ENCODE data around the gene AFAP1L1. TPM values are rescaled to one million over a fixed set of nuclear protein-coding genes. Genes with fewer than 3 reads are reported as not detected.

Gene AFAP1L1
- polyA plus RNA-seq, 1 experiment = 1.3 TPM

DNA sequence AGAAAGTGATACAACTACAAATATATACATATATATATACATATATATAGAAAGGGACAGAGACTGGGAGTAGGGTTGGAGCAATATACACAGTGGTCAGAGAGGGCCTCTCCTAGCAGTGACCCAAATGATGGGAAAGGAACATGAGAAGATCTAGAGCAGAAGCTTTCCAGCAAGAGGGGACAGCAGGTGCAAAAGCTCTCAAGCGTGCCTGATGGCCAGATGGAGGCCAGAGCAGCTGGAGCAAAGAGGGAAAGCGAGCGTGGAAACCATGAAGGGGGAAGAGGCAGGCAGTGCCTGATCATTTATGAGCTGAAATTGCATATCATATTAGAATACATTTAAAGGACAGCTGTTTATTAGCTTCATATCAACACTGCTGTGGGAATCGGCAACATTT lies 66.1 kb downstream of the AFAP1L1 start:
- no peak for DNase-seq (ENCODE audit: low read depth)
- ChIA-PET POLR2A (no interaction called here), CTCF (no interaction called here)
- Histone ChIP-seq H3K27me3 (ENCODE audit: control insufficient read depth, insufficient read depth, low read length) (no peaks in the 10 kb centered on the region), H3K36me3 (ENCODE audit: control insufficient read depth, insufficient read depth, low read length) (no peaks in the 10 kb centered on the region), H3K4me3 (ENCODE audit: low read depth, low read length) (no peak overlapping the region)
- TF ChIP-seq, protein P1, sequence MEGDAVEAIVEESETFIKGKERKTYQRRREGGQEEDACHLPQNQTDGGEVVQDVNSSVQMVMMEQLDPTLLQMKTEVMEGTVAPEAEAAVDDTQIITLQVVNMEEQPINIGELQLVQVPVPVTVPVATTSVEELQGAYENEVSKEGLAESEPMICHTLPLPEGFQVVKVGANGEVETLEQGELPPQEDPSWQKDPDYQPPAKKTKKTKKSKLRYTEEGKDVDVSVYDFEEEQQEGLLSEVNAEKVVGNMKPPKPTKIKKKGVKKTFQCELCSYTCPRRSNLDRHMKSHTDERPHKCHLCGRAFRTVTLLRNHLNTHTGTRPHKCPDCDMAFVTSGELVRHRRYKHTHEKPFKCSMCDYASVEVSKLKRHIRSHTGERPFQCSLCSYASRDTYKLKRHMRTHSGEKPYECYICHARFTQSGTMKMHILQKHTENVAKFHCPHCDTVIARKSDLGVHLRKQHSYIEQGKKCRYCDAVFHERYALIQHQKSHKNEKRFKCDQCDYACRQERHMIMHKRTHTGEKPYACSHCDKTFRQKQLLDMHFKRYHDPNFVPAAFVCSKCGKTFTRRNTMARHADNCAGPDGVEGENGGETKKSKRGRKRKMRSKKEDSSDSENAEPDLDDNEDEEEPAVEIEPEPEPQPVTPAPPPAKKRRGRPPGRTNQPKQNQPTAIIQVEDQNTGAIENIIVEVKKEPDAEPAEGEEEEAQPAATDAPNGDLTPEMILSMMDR (IDR thresholded peaks at IDR 0.05; ENCODE audit: insufficient read depth, low read depth, low read length) = no peak

DNA sequence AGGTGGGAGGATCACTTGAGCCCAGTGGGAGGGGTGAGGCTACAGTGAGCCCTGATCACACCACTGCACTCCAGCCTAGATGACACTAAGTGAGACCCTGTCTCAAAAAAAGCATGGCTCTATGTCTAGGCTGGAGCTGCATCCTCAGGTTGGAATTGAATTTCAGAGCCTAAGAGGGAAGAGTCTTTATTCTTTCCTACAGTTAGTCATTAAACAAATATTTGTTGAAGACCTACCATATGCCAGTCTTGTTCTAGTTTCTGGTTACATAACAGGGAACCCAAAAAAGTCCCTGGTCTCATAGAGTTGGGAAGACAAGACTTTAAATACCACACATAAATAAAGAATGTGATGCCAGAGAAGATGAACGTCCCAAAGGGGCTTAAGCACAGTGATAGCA lies 66.7 kb downstream of the AFAP1L1 start:
- Histone ChIP-seq H3K36me3 (ENCODE audit: control insufficient read depth, insufficient read depth, low read length) (no peaks in the 10 kb centered on the region), H3K27me3 (ENCODE audit: control insufficient read depth, insufficient read depth, low read length) (no peaks in the 10 kb centered on the region), H3K4me3 (ENCODE audit: low read depth, low read length) (no peak overlapping the region)
- ChIA-PET CTCF (no interaction called here), POLR2A (no interaction called here)
- DNase-seq (ENCODE audit: low read depth) = no peak
- TF ChIP-seq, protein P1 (IDR thresholded peaks at IDR 0.05; ENCODE audit: insufficient read depth, low read depth, low read length) = no peak

DNA sequence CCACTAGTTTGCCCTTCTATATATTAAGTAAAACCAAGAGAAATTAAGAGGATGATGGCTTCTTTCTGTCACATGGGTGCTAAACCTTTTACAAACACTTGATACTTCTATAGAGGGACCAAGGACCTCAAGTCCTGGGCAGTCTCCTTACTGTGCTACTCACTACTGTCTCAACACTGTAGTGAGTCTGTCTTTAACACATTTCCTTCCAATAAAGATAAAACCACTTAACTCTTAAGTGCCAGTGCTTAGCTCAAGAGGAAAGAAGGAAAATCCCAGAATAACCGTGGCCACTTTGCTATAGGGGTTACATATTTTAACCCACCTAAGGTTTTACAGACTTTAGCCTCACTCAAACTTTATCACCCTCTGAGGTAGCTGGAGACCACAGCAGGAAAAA lies 69.3 kb downstream of the AFAP1L1 start:
- H3K4me3 ChIP-seq (ENCODE audit: low read depth, low read length) = no peak overlapping the region
- ChIA-PET CTCF (interaction anchor here (1.5 to 2.9 kb wide), 4 partner anchors 9 to 31 kb away, joined by 3 to 9 read pairs (median 6); no protein-coding TSS in a partner anchor), POLR2A (no interaction called here)
- TF ChIP-seq, protein P1 (IDR thresholded peaks at IDR 0.05; ENCODE audit: insufficient read depth, low read depth, low read length) = no peak
- H3K36me3 ChIP-seq (ENCODE audit: control insufficient read depth, insufficient read depth, low read length) = no peaks in the 10 kb centered on the region
- no peaks in the 10 kb centered on the region for H3K27me3 ChIP-seq (ENCODE audit: control insufficient read depth, insufficient read depth, low read length)
- no peak for DNase-seq (ENCODE audit: low read depth)

DNA sequence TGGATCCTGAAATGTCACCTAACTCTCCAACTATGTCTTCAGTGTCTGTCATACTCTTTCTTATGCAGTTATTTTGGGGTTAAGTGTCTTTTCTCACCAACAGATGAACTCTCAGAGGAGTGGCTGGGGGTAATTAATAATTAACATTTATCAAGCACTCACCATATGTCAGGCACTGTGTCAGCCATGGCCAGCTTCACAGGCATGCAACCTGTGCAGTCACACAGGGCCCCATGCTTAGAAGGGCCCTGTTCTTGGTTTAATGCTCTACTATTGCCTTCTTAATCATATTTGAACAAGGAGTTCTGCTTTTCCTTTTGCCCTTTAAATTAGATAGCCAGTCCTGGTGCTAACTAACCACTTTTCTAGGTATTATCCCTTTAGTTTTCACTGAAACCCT lies 70.2 kb downstream of the AFAP1L1 start:
- Histone ChIP-seq H3K27me3 (ENCODE audit: control insufficient read depth, insufficient read depth, low read length) (no peaks in the 10 kb centered on the region), H3K36me3 (ENCODE audit: control insufficient read depth, insufficient read depth, low read length) (no peaks in the 10 kb centered on the region), H3K4me3 (ENCODE audit: low read depth, low read length) (no peak overlapping the region)
- ChIA-PET CTCF (interaction anchor here (1.8 to 2.9 kb wide), 3 partner anchors 10 to 26 kb away, joined by 4 to 9 read pairs (median 7); no protein-coding TSS in a partner anchor), POLR2A (no interaction called here)
- no peak for DNase-seq (ENCODE audit: low read depth)
- TF ChIP-seq, protein P1 (IDR thresholded peaks at IDR 0.05; ENCODE audit: insufficient read depth, low read depth, low read length) = no peak

DNA sequence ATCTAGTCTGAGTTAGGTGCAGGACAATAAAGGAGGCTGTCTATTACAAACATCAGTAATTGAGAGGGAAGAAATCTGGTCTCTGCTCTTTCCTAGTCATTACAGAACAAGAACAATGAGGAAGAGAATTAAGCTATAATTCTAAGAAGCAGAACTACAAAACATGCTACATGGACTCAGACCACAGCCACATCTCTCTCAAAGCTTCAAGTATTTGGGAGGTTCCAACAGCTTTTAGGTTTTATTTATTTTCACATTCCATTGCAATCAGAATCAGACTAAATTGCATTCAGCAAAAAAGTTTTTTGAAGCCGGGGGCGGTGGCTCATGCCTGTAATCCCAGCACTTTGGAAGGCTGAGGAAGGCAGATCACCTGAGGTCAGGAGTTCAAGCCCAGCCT lies 72.5 kb downstream of the AFAP1L1 start:
- ChIA-PET POLR2A (interaction anchor here (1.2 kb wide), 1 partner anchor 23 kb away, joined by 3 read pairs; no protein-coding TSS in a partner anchor), CTCF (interaction anchor here (1.1 to 3.9 kb wide), 2 partner anchors 23 to 205 kb away, joined by 3 to 24 read pairs; no protein-coding TSS in a partner anchor)
- H3K4me3 ChIP-seq (ENCODE audit: low read depth, low read length) = no peak overlapping the region
- H3K36me3 ChIP-seq (ENCODE audit: control insufficient read depth, insufficient read depth, low read length) = peaks cover 3% of the 10 kb centered on the region; the same call in 1 of the 2 replicates
- no peaks in the 10 kb centered on the region for H3K27me3 ChIP-seq (ENCODE audit: control insufficient read depth, insufficient read depth, low read length)
- TF ChIP-seq, protein P1 (IDR thresholded peaks at IDR 0.05; ENCODE audit: insufficient read depth, low read depth, low read length) = no peak
- DNase-seq (ENCODE audit: low read depth) = no peak
